ENCODE results near the gene IGF2BP2. TPM values are rescaled to one million over a fixed set of nuclear protein-coding genes. Genes with fewer than 3 reads are reported as not detected.

The IGF2BP2 gene
- total RNA-seq, 1 experiment from 2014 or later = 97.8 TPM

GRCh38 chr3:185724251-185724650 lies 100.6 kb downstream of the IGF2BP2 start:
- intact Hi-C loops (cut with micrococcal nuclease; ENCODE audit: unreplicated experiment) (no loop called here), in situ Hi-C loops (cut with HindIII; ENCODE audit: low pct_unique_long_range_greater_than_20kb, low sequenced_read_pairs) (no loop called here)
- Histone ChIP-seq H3K36me3 (ENCODE audit: control insufficient read depth, insufficient read depth, low read length) (no peaks in the 10 kb centered on the region), H3K9me3 (ENCODE audit: control insufficient read depth, insufficient read depth, low read depth, low read length) (no peaks in the 10 kb centered on the region), H3K4me3 (ENCODE audit: low read depth in 2 of 2, low read length in 2 of 2) (no peak overlapping the region), H3K27ac (ENCODE audit: low read length) (no peak overlapping the region), H3K4me1 (ENCODE audit: control insufficient read depth, insufficient read depth, low read length) (peaks cover 34% of the 10 kb centered on the region), H3K27me3 (ENCODE audit: control insufficient read depth, insufficient read depth, low read length) (no peaks in the 10 kb centered on the region)
- no peak for ATAC-seq
- BruUV-seq (replicated peaks) = no TSS peak
- CTCF ChIA-PET = no interaction called here
- DNase-seq (ENCODE audit: low read depth, low spot score) = no peak
- TF ChIP-seq POLR2AphosphoS5 (IDR thresholded peaks at IDR 0.05; ENCODE audit: low read depth, low read length) = no peak
- POLR2A ChIA-PET = no interaction called here

- H3K4me3 ChIP-seq (ENCODE audit: low read depth in 2 of 2, low read length in 2 of 2) = no peak overlapping the region
- POLR2A ChIA-PET = no interaction called here
- ATAC-seq = no peak
- no peak for DNase-seq (ENCODE audit: low read depth, low spot score)
- H3K9me3 ChIP-seq (ENCODE audit: control insufficient read depth, insufficient read depth, low read depth, low read length) = no peaks in the 10 kb centered on the region
- no peak for TF ChIP-seq POLR2AphosphoS5 (IDR thresholded peaks at IDR 0.05; ENCODE audit: low read depth, low read length)
- no peak for TF ChIP-seq SIN3A (IDR thresholded peaks at IDR 0.05; ENCODE audit: borderline replicate concordance, insufficient read depth, low read depth, low read length)
- TF ChIP-seq, protein P1, sequence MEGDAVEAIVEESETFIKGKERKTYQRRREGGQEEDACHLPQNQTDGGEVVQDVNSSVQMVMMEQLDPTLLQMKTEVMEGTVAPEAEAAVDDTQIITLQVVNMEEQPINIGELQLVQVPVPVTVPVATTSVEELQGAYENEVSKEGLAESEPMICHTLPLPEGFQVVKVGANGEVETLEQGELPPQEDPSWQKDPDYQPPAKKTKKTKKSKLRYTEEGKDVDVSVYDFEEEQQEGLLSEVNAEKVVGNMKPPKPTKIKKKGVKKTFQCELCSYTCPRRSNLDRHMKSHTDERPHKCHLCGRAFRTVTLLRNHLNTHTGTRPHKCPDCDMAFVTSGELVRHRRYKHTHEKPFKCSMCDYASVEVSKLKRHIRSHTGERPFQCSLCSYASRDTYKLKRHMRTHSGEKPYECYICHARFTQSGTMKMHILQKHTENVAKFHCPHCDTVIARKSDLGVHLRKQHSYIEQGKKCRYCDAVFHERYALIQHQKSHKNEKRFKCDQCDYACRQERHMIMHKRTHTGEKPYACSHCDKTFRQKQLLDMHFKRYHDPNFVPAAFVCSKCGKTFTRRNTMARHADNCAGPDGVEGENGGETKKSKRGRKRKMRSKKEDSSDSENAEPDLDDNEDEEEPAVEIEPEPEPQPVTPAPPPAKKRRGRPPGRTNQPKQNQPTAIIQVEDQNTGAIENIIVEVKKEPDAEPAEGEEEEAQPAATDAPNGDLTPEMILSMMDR (IDR thresholded peaks at IDR 0.05) = no peak
- TF ChIP-seq REST (IDR thresholded peaks at IDR 0.05; ENCODE audit: insufficient read depth in 1 of 2, low read depth in 2 of 2, low read length in 1 of 2) = no peak
- no peak for TF ChIP-seq TCF7L2 (IDR thresholded peaks at IDR 0.05; ENCODE audit: low read depth, low read length)
- intact Hi-C loops (cut with micrococcal nuclease; ENCODE audit: unreplicated experiment) = no loop called here
- no TSS peak for BruUV-seq (replicated peaks)
- in situ Hi-C loops (cut with HindIII; ENCODE audit: low pct_unique_long_range_greater_than_20kb, low sequenced_read_pairs) = no loop called here
- H3K27ac ChIP-seq (ENCODE audit: low read length) = no peak overlapping the region
- CTCF ChIA-PET = no interaction called here
- peaks cover 20% of the 10 kb centered on the region for H3K4me1 ChIP-seq (ENCODE audit: control insufficient read depth, insufficient read depth, low read length)
- no peaks in the 10 kb centered on the region for H3K27me3 ChIP-seq (ENCODE audit: control insufficient read depth, insufficient read depth, low read length)
- H3K36me3 ChIP-seq (ENCODE audit: control insufficient read depth, insufficient read depth, low read length) = no peaks in the 10 kb centered on the region
Observed at GRCh38 chr3:185722881-185723280, 102.0 kb downstream of the IGF2BP2 start.

- BruUV-seq (replicated peaks) = no TSS peak
Observed at GRCh38 chr3:185721970-185722369, 102.9 kb downstream of the IGF2BP2 start.

More at GRCh38 chr3:185721970-185722369, 102.9 kb downstream of the IGF2BP2 start:
- no peak overlapping the region for H3K4me3 ChIP-seq (ENCODE audit: low read depth in 2 of 2, low read length in 2 of 2)
- H3K4me1 ChIP-seq (ENCODE audit: control insufficient read depth, insufficient read depth, low read length) = peaks cover 20% of the 10 kb centered on the region
- ChIA-PET POLR2A (no interaction called here), CTCF (no interaction called here)
- no peak for TF ChIP-seq POLR2AphosphoS5 (IDR thresholded peaks at IDR 0.05; ENCODE audit: low read depth, low read length)
- no peak for TF ChIP-seq REST (IDR thresholded peaks at IDR 0.05; ENCODE audit: insufficient read depth in 1 of 2, low read depth in 2 of 2, low read length in 1 of 2)
- no peak for TF ChIP-seq TCF7L2 (IDR thresholded peaks at IDR 0.05; ENCODE audit: low read depth, low read length)
- TF ChIP-seq, protein P1 (IDR thresholded peaks at IDR 0.05) = no peak
- TF ChIP-seq SIN3A (IDR thresholded peaks at IDR 0.05; ENCODE audit: borderline replicate concordance, insufficient read depth, low read depth, low read length) = no peak
- no peaks in the 10 kb centered on the region for H3K36me3 ChIP-seq (ENCODE audit: control insufficient read depth, insufficient read depth, low read length)
- ATAC-seq (no peak), DNase-seq (ENCODE audit: low read depth, low spot score) (no peak)
- H3K27me3 ChIP-seq (ENCODE audit: control insufficient read depth, insufficient read depth, low read length) = no peaks in the 10 kb centered on the region
- H3K27ac ChIP-seq (ENCODE audit: low read length) = no peak overlapping the region
- H3K9me3 ChIP-seq (ENCODE audit: control insufficient read depth, insufficient read depth, low read depth, low read length) = no peaks in the 10 kb centered on the region
- intact Hi-C loops (cut with micrococcal nuclease; ENCODE audit: unreplicated experiment) = no loop called here
- in situ Hi-C loops (cut with HindIII; ENCODE audit: low pct_unique_long_range_greater_than_20kb, low sequenced_read_pairs) = no loop called here
